ENCODE measurements around the gene PCBP3.

DNA sequence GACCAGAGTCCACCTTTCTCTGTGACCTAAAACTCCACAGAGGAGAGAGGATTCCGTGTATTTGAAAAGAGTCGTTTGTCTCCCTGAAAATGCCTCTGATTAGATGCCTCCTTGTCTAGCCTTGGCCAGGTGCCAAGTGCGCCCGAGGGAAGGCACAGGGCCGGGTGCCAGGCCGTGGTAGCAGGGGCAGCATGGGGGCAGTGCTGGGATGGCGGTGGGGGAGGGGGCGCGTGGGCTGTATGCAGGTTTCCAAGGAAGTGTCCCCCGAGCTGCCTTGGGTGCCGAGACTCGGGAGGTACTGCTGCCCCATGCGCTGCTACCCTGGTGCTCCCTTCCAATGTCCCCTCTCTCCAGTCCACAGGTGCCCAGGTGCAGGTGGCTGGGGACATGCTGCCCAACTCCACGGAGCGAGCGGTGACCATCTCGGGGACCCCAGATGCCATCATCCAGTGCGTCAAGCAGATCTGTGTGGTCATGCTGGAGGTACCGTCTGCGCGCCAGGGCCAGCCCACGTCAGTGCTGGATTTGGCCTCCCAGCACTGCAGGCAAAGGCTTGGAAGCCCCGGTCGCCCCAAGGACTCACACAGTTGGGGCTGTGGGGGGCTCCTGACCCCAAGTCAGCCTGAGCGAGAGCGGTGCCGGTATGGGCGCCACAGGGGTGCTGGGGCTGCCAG is 267.2 kb downstream of the PCBP3 start:
- TF ChIP-seq, protein P1, sequence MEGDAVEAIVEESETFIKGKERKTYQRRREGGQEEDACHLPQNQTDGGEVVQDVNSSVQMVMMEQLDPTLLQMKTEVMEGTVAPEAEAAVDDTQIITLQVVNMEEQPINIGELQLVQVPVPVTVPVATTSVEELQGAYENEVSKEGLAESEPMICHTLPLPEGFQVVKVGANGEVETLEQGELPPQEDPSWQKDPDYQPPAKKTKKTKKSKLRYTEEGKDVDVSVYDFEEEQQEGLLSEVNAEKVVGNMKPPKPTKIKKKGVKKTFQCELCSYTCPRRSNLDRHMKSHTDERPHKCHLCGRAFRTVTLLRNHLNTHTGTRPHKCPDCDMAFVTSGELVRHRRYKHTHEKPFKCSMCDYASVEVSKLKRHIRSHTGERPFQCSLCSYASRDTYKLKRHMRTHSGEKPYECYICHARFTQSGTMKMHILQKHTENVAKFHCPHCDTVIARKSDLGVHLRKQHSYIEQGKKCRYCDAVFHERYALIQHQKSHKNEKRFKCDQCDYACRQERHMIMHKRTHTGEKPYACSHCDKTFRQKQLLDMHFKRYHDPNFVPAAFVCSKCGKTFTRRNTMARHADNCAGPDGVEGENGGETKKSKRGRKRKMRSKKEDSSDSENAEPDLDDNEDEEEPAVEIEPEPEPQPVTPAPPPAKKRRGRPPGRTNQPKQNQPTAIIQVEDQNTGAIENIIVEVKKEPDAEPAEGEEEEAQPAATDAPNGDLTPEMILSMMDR (IDR thresholded peaks at IDR 0.05; ENCODE audit: low read depth, low read length, missing input control) = no peak
- TF ChIP-seq TAF1 (conservative IDR thresholded peaks at IDR 0.05) (no peak), YY1 (IDR thresholded peaks at IDR 0.05) (no peak), MAX (IDR thresholded peaks at IDR 0.05) (no peak), FOXA1 (IDR thresholded peaks at IDR 0.05) (no peak)
